Neural crest cell (in vitro differentiated cells): ENCODE results near the gene KCNS3. TPM values are rescaled to one million over a fixed set of nuclear protein-coding genes. Genes with fewer than 3 reads are reported as not detected.
"Not testable (repeated sequence)": the region's sequence is repeated elsewhere in the genome, so short reads cannot be mapped to it uniquely, and the experiment has no call there.

Experiments used
- DNase-seq: peaks from one replicate; pipeline ENCODE4 v3.0.0; 2021; ENCODE audit warnings: low read depth, mixed read lengths, low spot score
- H3K27ac Mint-ChIP-seq: one replicate; pipeline ENCODE4 v1.8.0; 2021; ENCODE audit warnings: mild to moderate bottlenecking, mixed read lengths; ENCODE audit not compliant: unreplicated experiment
- H3K27me3 Mint-ChIP-seq: 2 replicates; pipeline ENCODE4 v1.8.0; 2021; ENCODE audit warnings: low read depth, mild to moderate bottlenecking, mixed read lengths
- H3K36me3 Mint-ChIP-seq: 2 replicates; pipeline ENCODE4 v1.8.0; 2021; ENCODE audit warnings: low read depth, mild to moderate bottlenecking, mixed read lengths
- H3K4me1 Mint-ChIP-seq: 2 replicates; pipeline ENCODE4 v1.8.0; 2021; ENCODE audit warnings: mixed read lengths
- H3K4me3 Mint-ChIP-seq: one replicate; pipeline ENCODE4 v1.8.0; 2021; ENCODE audit warnings: mild to moderate bottlenecking, mixed read lengths
- H3K9me3 Mint-ChIP-seq: 2 replicates; pipeline ENCODE4 v1.8.0; 2021; ENCODE audit warnings: mixed read lengths
- CTCF ChIP-seq: fragments of 200-600 bp; sonication (generic); conservative IDR thresholded peaks from 2 replicates; pipeline ENCODE4 v1.5.0; 2021; ENCODE audit warnings: antibody characterized with exemption, mild to moderate bottlenecking
- total RNA-seq: library from RNA; stranded (reverse); gene quantifications from 2 replicates; pipeline ENCODE4 v1.2.1, GENCODE V29; 2021

The KCNS3 gene
- total RNA-seq, 1 donor from 2014 or later = 1.4 TPM

GRCh38 chr2:17962876-17963275 is 84.4 kb downstream of the KCNS3 start:
- H3K9me3 Mint-ChIP-seq = no peaks in the 10 kb centered on the region
- H3K27ac Mint-ChIP-seq = no peak overlapping the region
- no peaks in the 10 kb centered on the region for H3K36me3 Mint-ChIP-seq
- H3K27me3 Mint-ChIP-seq = no peaks in the 10 kb centered on the region
- peaks cover 17% of the 10 kb centered on the region for H3K4me1 Mint-ChIP-seq
- no peak overlapping the region for H3K4me3 Mint-ChIP-seq
- no peak for TF ChIP-seq CTCF
- no peak for DNase-seq

GRCh38 chr2:17963571-17963970 is 85.1 kb downstream of the KCNS3 start:
- not testable (repeated sequence) for H3K27ac Mint-ChIP-seq, H3K27me3 Mint-ChIP-seq, DNase-seq, H3K4me3 Mint-ChIP-seq, H3K36me3 Mint-ChIP-seq, H3K9me3 Mint-ChIP-seq
- peaks cover 17% of the 10 kb centered on the region for H3K4me1 Mint-ChIP-seq

GRCh38 chr2:17965196-17965595 is 86.7 kb downstream of the KCNS3 start:
- Mint-ChIP-seq H3K4me3 (no peak overlapping the region), H3K36me3 (no peaks in the 10 kb centered on the region), H3K9me3 (no peaks in the 10 kb centered on the region), H3K27ac (no peak overlapping the region), H3K4me1 (peaks cover 5% of the 10 kb centered on the region), H3K27me3 (no peaks in the 10 kb centered on the region)
- no peak for DNase-seq
- TF ChIP-seq CTCF = no peak

- Mint-ChIP-seq H3K4me1 (peaks cover 5% of the 10 kb centered on the region), H3K27ac (no peak overlapping the region), H3K9me3 (no peaks in the 10 kb centered on the region), H3K36me3 (no peaks in the 10 kb centered on the region), H3K4me3 (no peak overlapping the region), H3K27me3 (no peaks in the 10 kb centered on the region)
- no peak for DNase-seq
- TF ChIP-seq CTCF = no peak
Observed at GRCh38 chr2:17966798-17967197, 88.3 kb downstream of the KCNS3 start.

- Mint-ChIP-seq H3K27me3 (no peaks in the 10 kb centered on the region), H3K27ac (no peak overlapping the region), H3K9me3 (no peaks in the 10 kb centered on the region), H3K36me3 (no peaks in the 10 kb centered on the region), H3K4me3 (no peak overlapping the region), H3K4me1 (no peaks in the 10 kb centered on the region)
- TF ChIP-seq CTCF = no peak
- no peak for DNase-seq
Observed at GRCh38 chr2:17969661-17970060, 91.2 kb downstream of the KCNS3 start.

- H3K36me3 Mint-ChIP-seq = no peaks in the 10 kb centered on the region
- no peaks in the 10 kb centered on the region for H3K9me3 Mint-ChIP-seq
- H3K27me3 Mint-ChIP-seq = no peaks in the 10 kb centered on the region
- no peak overlapping the region for H3K27ac Mint-ChIP-seq
- DNase-seq = no peak
- no peaks in the 10 kb centered on the region for H3K4me1 Mint-ChIP-seq
- no peak for TF ChIP-seq CTCF
- no peak overlapping the region for H3K4me3 Mint-ChIP-seq
Observed at GRCh38 chr2:17971531-17972125, 93.2 kb downstream of the KCNS3 start.
